Measurements from ENCODE around the gene DRC1.

The DRC1 gene

DNA sequence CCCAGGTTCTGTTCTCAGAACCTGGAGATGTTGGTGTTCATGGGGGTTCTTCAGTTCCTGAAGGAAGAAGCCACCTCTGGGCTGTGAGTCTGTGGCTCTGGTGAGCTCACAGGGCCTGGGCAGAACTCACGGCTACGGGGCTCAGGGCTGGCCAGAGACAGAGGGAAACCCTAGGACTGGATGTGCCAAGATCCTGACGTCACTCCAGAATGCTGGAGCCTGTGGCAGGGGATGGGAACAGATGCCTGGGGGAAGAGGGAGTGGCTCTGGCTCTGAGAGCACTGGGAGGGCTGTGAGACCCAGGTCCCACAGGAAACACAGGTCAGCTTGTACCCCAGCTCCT, 76.2 kb downstream of the DRC1 start, which contains the start of gene OTOF:
Gene OTOF (minus strand): TSS at position 214 of the 343 bp plus-strand sequence.
- DNase-seq (ENCODE audit: low spot score) = no peak

DNA sequence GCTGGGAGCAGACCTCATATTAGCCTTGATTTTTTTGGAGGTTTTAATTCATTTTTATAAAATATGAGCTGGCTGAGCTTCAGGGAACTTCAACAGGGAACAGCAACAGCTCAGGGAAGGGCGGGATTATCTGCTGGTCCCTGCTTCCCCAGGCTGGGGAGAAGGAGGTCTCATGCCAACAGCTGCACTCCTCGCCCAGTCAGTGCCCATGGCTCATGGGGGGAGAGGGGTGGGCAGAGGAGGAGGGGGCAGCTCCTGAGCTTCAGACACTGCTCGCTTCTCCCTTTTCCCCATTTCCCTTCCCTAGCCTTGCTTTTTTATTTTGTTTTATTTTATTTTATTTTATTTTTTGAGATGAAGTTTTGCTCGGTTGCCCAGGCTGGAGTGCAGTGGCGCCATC, 76.6 kb downstream of the DRC1 start:
- no peak for DNase-seq (ENCODE audit: low spot score)

DNA sequence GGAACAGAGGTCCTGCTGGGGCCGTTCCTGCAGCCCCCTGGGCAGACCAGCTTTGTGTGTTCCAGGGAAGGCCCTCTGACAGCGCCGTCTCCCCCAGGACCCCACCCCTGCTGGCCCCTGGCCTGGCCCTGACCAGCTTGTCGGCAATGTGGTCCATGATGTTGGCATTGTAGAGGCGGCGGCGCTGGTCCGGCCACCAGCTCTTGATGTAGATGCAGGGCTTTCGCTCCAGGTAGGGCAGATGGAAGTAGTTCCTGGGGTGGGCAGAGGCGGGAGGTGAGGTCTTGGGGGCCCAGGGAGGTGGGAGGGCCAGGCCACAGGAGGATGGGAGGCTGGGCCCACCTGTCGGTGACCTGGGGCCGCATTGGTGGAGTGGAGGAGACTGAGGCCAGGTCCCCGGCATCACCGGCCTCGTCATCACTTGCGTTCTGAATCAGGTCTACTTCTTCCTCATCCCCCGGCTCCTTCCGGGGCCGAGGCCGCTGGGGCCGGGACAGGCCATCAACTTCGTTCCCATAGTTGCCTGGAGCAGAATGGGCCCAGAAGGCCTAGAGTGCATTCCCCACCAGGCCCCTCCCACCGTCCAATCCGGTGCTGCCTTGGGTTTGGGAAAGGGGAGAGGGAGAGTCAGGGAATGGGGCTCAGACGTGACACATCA, 77.5 kb downstream of the DRC1 start:
- no peak for DNase-seq (ENCODE audit: low spot score)

DNA sequence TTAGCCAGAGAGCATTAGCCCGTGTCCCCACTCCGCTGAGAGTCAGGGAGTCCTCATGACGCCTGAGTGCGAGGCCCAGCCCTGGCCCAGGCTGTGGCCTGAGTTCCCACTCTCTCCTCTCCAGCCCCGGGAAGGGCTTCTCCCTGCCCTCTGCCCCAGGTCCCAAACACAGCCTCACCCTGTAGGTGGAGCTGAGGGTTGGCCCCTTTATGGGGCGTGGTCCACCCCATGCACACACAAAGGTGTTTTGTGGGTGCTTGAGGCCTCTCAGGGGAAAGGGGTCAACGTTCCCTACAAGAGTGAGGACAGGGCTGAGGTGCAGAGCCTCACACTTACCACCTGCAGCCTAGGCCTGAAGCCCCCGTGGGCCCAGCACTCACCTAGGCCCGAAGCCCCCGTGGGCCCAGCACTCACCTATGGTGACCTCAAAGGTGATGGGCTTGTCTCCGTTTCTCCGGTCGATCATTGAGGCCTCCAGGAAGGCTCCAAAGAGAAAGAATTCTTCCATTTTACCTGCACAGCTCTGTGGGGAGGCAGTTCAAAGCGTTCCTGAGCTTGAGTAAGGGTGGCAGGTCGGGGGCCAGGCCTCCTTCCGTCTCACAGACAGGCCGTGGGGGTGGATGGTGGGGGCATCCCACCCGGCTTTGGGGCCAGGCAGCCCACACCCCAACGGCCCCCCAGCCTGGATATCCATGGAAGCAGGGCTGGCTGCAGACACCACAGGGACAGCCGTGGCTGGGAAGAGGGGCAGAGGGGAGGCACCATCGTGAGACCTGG, 78.3 kb downstream of the DRC1 start:
- DNase-seq (ENCODE audit: low spot score) = no peak

DNA sequence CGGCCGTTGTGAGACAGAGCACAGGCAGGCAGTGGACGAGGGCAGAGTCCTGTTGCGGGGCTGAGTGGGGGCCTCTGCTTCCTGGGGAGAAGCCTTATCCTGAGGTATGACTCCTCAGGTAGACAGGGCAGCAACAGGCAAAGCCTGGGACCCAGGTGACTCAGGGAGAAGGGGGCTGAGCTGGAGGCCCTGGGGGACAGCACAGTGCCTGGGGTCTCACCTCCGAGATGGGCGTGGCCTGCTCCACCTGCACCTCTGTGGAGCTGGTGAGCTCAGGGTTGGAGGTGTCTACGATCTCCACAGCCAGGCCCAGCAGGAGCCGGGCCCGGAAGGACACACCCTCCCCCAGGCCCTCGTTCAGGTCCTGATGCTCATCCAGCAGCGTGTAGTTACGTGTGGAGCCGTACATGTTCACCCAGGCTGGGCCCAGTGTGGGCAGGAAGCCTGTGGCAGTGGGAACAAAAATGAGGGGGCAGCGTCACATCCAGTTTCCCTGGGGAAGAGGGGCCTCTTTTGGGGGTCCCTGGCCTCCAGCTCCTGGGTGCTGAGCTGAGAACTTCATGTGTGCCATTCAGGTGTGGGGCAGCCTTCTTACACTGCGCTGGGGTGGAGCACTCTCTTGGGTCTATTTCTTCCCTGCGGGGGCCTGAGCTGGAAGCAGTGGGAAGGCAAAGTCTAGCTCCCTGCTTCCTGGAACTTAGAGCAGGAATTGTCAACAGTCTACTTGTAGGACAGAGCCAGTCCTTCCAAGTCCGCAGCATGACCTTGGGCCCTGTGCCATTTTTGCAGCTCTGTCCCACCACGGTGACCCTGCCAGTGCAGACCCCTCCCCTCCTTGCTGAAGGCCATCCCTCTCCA, 79.1 kb downstream of the DRC1 start:
- DNase-seq (ENCODE audit: low spot score) = no peak

DNA sequence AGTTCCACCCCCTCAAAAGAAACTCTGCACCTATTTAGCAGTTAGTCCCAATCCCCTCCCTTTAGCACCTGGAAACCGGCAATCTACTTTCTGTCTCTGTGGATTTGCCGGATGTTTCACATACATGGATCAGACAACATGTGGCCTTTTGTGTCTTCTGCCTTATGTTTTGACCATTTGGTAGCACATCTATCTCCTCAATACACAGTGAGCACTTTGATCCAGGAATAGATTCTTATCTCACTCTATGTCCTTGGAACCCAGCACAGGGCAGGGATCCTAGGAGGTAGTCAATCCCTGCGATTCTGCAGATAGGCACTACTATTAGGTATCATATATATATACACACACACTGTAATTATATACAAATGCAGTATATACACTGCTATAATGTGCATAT, 80.0 kb downstream of the DRC1 start:
- DNase-seq (ENCODE audit: low spot score) = no peak

DNA sequence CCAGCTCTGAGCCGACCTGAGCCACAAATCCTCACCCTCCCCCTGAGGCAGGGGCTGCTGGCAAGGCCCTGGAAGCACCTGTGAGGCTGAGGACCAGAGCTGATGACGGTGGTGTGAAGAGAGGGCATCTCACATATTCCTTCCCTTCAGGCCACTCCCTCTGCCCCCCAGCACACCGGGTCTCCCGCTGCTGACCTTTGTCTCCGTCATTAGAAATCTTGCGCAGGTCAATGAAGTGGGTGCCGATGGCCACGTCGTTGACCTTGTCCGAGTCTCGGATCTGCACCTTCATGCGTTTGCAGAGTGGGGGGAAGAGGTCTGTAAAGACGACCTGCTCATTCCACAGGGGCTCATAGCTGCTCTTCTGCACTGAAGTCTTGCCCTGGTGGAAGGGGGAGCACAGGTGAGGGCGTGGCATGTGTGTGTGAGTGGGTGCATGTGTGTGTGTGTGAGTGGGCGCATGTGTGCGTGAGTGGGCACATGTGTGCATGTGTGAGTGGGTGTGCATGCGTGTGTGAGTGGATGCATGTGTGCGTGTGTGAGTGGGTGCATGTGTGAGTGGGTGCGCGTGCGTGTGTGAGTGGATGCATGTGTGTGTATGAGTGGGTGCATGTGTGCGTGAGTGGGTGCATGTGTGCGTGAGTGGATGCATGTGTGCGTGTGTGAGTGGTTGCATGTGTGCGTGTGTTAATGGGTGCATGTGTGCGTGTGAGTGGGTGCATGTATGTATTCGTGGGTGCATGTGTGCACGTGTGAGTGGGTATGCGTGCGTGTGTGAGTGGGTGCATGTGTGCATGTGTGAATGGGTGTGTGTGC, 80.7 kb downstream of the DRC1 start:
- DNase-seq (ENCODE audit: low spot score) = no peak

GRCh38 chr2:26483027-26483326, 81.3 kb downstream of the DRC1 start:
- no peak for DNase-seq (ENCODE audit: low spot score)

- DNase-seq (ENCODE audit: low spot score) = no peak
Measured at GRCh38 chr2:26483516-26483915, 81.8 kb downstream of the DRC1 start.

DNA sequence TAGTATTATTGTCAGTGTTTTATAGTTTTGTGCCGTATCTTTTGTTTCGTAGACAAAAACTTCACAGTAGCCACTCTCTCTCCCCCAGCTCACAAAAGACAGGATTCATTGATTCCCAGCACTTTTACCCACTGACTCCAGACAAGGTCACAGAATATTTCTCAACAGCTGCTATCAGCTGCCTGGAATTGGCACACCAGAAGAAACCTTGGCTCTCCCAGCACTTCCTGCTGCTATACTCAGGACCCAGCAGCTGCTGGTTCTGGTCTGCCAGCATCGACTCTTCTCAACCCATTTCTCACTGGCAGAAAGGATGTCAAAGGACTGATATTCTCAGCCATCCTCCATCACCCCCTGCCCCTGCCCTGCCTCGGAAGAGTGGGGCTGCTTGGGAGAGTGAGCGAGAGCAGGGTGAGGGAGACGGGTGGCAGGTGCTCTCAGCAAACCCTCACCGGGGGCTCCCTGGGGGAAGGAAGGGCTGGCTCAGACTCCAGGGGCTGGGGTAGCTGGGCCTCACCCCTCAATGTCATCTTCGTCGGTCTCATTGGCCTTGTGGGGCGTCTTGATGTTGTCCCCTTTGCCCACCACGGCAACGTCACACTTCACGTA, 82.3 kb downstream of the DRC1 start:
- DNase-seq (ENCODE audit: low spot score) = no peak

GRCh38 chr2:26484579-26484978, 82.9 kb downstream of the DRC1 start:
- no peak for DNase-seq (ENCODE audit: low spot score)

- no peak for DNase-seq (ENCODE audit: low spot score)
Measured at GRCh38 chr2:26485099-26485498, 83.4 kb downstream of the DRC1 start.

GRCh38 chr2:26485725-26486418, 84.2 kb downstream of the DRC1 start:
- DNase-seq (ENCODE audit: low spot score) = no peak

GRCh38 chr2:26486789-26487188, 85.1 kb downstream of the DRC1 start:
- no peak for DNase-seq (ENCODE audit: low spot score)

- DNase-seq (ENCODE audit: low spot score) = no peak
Measured at GRCh38 chr2:26487192-26487591, 85.5 kb downstream of the DRC1 start.

GRCh38 chr2:26488463-26489212, 86.9 kb downstream of the DRC1 start:
- no peak for DNase-seq (ENCODE audit: low spot score)

- no peak for DNase-seq (ENCODE audit: low spot score)
Measured at GRCh38 chr2:26489213-26489850, 87.6 kb downstream of the DRC1 start.

DNA sequence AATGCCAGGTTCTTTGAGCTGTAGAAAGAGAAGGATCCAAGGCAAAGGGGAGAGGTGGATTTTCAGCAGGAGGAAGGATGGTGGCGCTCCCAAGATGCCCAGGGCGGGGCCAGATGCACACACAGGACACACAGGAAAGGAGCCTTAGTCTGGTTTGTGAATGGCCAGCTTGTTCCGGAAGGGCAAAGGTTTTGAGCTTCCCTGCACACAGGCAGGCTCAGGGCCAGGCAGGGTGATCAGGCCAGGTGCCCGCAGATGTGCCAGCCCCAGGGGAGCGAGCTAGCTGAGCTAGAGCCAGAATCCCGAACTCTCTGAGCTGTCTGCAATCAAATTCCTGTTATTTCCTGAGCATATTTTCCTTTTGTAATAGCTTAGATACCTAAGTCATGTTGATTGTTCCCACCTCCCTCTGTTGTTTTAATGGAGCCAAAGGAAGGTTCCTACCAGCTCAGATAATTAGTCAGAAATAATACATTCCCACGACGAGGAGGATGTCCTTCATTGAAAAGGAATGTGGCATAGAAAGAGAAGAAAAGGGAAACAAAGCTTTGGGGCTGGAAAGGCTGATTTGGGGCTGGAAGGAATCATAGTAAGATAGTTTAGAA, 89.9 kb downstream of the DRC1 start:
- no peak for DNase-seq (ENCODE audit: low spot score)

DNA sequence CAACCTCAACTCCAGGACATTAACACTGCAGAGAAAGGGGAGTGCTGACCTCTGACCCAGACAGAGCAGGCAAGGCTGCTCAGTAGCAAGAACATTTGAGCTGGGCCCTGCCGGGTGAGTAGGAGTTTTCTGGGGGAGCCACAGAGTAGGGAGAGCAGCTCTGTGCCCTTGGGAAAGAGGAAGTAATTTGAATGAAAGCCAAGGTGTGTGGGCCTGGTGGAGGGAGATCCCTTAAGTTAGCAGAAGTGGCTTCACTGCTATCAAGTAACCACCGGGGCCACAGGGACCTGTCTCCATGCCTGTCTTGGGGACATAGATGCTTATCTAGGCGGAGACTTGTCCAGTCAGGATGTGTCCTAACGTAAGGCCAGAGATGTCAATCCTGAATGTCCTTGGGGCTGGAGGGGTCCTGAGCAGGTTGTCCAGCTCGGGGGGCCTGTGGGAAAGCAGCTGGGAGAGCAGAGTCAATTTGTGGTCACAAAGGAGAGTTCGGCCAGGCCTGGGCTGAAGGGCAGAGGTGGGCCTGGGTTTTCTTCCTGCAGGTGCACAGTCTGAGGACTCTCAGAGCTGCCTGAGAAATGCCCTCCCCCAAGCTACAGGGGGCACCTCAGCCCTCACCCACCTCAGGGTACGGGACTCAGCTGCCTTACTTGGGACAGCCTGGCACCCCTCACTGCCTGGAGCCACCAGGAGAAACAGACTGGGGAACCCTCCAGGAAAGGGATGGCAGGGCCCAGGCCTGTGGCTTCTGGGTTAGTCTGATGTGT, 91.2 kb downstream of the DRC1 start:
- no peak for DNase-seq (ENCODE audit: low spot score)
